ENCODE measurements around the gene ZNF516. TPM values are rescaled to one million over a fixed set of nuclear protein-coding genes. Genes with fewer than 3 reads are reported as not detected.

The ZNF516 gene
- total and polyA plus RNA-seq, 2 experiments from 2014 or later: 18.2 to 29.2 TPM

DNA sequence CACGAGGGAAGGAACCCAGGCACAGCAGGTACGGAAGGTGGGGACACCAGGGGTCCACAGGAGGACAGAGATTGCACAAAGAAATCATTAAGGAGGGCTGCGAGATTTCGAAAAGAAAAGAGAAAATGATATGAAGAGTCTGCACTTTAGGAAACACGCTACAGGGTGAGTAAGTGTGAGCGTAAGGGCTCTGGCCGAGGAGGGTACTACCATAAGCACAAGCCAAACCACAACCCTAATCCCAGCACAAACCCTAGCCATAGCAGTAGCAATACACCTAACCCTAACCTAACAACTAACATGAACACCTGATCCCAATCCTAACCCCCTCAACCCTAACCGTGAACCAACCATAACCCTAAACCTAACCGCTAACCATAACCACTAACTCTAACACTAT lies 104.0 kb downstream of the ZNF516 start:
- H3K27me3 ChIP-seq: no peaks in the 10 kb centered on the region
- H3K9me3 ChIP-seq (ENCODE audit: low read depth): no peaks in the 10 kb centered on the region
- H3K9me2 ChIP-seq (replicated peaks; ENCODE audit: insufficient read depth): no peaks in the 10 kb centered on the region
- H3K4me3 ChIP-seq: no peak overlapping the region
- peaks cover 69% of the 10 kb centered on the region for H4K20me1 ChIP-seq (ENCODE audit: insufficient read depth, poor library complexity, severe bottlenecking)
- peaks cover 75% of the 10 kb centered on the region for H3K79me2 ChIP-seq
- 96% methylated on average over 9 of the region's 9 CpGs for WGBS (ENCODE audit: low lambda C conversion rate, missing lambda C conversion rate)
- H3K27ac ChIP-seq: no peak overlapping the region
- TF ChIP-seq, protein P1, sequence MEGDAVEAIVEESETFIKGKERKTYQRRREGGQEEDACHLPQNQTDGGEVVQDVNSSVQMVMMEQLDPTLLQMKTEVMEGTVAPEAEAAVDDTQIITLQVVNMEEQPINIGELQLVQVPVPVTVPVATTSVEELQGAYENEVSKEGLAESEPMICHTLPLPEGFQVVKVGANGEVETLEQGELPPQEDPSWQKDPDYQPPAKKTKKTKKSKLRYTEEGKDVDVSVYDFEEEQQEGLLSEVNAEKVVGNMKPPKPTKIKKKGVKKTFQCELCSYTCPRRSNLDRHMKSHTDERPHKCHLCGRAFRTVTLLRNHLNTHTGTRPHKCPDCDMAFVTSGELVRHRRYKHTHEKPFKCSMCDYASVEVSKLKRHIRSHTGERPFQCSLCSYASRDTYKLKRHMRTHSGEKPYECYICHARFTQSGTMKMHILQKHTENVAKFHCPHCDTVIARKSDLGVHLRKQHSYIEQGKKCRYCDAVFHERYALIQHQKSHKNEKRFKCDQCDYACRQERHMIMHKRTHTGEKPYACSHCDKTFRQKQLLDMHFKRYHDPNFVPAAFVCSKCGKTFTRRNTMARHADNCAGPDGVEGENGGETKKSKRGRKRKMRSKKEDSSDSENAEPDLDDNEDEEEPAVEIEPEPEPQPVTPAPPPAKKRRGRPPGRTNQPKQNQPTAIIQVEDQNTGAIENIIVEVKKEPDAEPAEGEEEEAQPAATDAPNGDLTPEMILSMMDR (IDR thresholded peaks at IDR 0.05; ENCODE audit: poor library complexity): no peak
- TF ChIP-seq EZH2phosphoT487 (IDR thresholded peaks at IDR 0.05; ENCODE audit: low read depth, severe bottlenecking, unreplicated experiment) (no peak), EZH2 (IDR thresholded peaks at IDR 0.05; ENCODE audit: borderline replicate concordance) (no peak)
- H3K4me1 ChIP-seq (ENCODE audit: insufficient read depth): peaks cover 4% of the 10 kb centered on the region
- H2AFZ ChIP-seq: no peak overlapping the region
- no peak for DNase-seq (ENCODE audit: low spot score)
- H3K4me2 ChIP-seq: no peak overlapping the region
- H3K36me3 ChIP-seq (replicated peaks; ENCODE audit: insufficient read depth, low read depth): no peaks in the 10 kb centered on the region

- no peaks in the 10 kb centered on the region for H3K36me3 ChIP-seq (replicated peaks; ENCODE audit: insufficient read depth, low read depth)
- H3K4me1 ChIP-seq (ENCODE audit: insufficient read depth): peaks cover 4% of the 10 kb centered on the region
- no peak overlapping the region for H3K27ac ChIP-seq
- no peak for DNase-seq (ENCODE audit: low spot score)
- no peak overlapping the region for H2AFZ ChIP-seq
- H3K27me3 ChIP-seq: no peaks in the 10 kb centered on the region
- TF ChIP-seq EZH2 (IDR thresholded peaks at IDR 0.05; ENCODE audit: borderline replicate concordance): no peak
- TF ChIP-seq EZH2phosphoT487 (IDR thresholded peaks at IDR 0.05; ENCODE audit: low read depth, severe bottlenecking, unreplicated experiment): no peak
- TF ChIP-seq, protein P1 (IDR thresholded peaks at IDR 0.05; ENCODE audit: poor library complexity): no peak
- no peaks in the 10 kb centered on the region for H3K9me2 ChIP-seq (replicated peaks; ENCODE audit: insufficient read depth)
- no peaks in the 10 kb centered on the region for H3K9me3 ChIP-seq (ENCODE audit: low read depth)
- H3K4me3 ChIP-seq: no peak overlapping the region
- 90% methylated on average over 17 of the region's 17 CpGs for WGBS (ENCODE audit: low lambda C conversion rate, missing lambda C conversion rate)
- H4K20me1 ChIP-seq (ENCODE audit: insufficient read depth, poor library complexity, severe bottlenecking): peaks cover 69% of the 10 kb centered on the region
- no peak overlapping the region for H3K4me2 ChIP-seq
- peaks cover 75% of the 10 kb centered on the region for H3K79me2 ChIP-seq
Measured at GRCh38 chr18:76390452-76391035, 104.5 kb downstream of the ZNF516 start.

DNA sequence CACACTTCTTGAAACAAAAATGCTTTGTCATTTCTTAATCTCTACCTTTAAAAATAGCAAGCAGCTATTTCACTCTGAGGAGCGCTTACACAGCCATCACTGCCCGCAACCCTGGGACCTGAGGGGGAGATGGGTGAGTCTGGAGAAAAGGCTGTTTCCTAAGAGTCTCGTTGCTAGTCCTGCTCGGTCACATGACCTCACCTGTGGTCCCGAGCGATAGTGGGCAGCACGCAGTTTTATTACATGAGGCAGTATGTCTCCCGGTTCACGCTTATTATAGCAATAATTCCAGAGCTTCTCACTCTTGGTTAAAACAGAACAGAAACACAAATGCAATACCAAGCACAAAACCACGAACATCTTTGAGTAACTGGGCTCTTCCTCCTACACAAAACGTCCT lies 105.3 kb downstream of the ZNF516 start:
- no peaks in the 10 kb centered on the region for H3K4me1 ChIP-seq (ENCODE audit: insufficient read depth)
- WGBS (ENCODE audit: low lambda C conversion rate, missing lambda C conversion rate): 86% methylated on average over 11 of the region's 11 CpGs
- H3K4me2 ChIP-seq: no peak overlapping the region
- H3K79me2 ChIP-seq: peaks cover 76% of the 10 kb centered on the region
- H4K20me1 ChIP-seq (ENCODE audit: insufficient read depth, poor library complexity, severe bottlenecking): peaks cover 70% of the 10 kb centered on the region
- no peak for DNase-seq (ENCODE audit: low spot score)
- no peak for TF ChIP-seq EZH2phosphoT487 (IDR thresholded peaks at IDR 0.05; ENCODE audit: low read depth, severe bottlenecking, unreplicated experiment)
- TF ChIP-seq, protein P1 (IDR thresholded peaks at IDR 0.05; ENCODE audit: poor library complexity): no peak
- H3K4me3 ChIP-seq: no peak overlapping the region
- H3K27ac ChIP-seq: no peak overlapping the region
- H2AFZ ChIP-seq: no peak overlapping the region
- no peaks in the 10 kb centered on the region for H3K36me3 ChIP-seq (replicated peaks; ENCODE audit: insufficient read depth, low read depth)
- no peaks in the 10 kb centered on the region for H3K27me3 ChIP-seq
- no peaks in the 10 kb centered on the region for H3K9me2 ChIP-seq (replicated peaks; ENCODE audit: insufficient read depth)
- no peaks in the 10 kb centered on the region for H3K9me3 ChIP-seq (ENCODE audit: low read depth)

Data from hepatocyte (in vitro differentiated cells).